ENCODE measurements around the gene CHST11.

CHST11 gene

DNA sequence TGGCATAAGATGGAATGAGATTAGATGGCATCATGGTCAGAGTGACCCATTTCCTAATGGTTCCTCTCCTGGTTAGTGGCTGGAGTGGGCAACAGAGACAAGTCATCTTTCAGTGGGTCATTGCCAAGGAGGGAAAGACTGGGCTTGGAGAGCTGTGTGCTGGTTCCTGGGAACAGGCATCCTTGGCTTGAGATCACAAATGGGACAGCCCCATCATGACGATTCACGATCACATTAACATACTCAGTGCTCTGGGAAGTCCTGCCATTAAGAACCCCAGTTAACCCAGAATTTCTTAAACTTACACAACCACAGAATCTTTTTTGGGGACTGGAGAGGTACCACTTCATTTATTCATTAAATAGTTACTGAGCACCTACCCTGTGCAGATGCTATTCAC lies 27.3 kb downstream of the CHST11 start:
- no peak for DNase-seq

DNA sequence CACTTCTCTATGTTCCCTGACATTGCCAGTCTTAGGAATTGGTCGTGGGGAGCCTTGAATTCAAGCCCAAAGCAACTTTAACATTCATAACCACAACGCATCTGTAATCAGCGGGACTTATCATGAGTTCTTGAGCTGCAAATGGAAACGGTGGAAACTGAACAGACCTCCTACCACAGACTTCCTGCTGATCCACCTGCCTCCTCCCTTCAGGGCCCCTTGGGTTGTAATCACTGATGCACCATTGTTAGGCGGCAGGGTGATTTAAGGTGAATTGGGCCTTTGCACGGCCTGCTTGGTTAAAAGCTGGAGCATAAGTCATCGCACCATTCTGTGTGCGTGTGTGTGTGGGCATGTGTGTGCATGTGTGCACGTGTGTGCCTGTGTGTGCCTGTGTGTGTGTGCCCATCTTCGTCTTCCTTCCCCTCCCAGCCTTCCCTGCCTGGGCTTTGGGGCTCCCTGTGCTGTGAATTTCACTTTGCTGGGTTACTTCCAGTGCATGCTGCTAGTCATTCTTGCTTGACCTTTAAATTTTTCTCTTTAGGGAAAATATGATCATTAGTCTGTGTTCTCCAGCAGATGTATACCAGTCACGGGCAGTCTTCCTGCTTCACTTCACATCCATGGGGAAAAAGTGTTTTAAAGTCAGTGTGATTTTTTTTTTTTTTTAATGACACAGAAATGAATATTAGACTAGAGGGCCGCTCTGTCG lies 29.1 kb downstream of the CHST11 start:
- no peak for DNase-seq

DNA sequence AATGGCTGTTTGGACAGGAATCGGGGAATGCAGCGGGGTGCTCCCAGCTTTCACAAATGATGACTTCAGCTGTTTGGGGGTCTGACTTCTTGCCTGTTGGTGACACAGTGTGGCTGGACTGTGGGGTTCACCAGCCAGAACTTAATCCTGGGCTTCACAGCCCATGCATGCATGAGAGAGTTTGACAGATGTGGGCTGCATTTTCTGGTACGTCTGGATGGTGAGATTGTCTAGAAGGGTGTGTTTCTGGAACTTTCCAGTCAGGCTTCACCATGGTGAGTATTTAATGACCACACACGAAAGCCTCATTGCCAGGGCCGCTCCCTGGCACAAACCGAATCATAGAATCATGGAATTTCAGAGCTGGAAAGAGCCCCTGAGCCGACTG lies 29.6 kb downstream of the CHST11 start:
- DNase-seq: no peak

DNA sequence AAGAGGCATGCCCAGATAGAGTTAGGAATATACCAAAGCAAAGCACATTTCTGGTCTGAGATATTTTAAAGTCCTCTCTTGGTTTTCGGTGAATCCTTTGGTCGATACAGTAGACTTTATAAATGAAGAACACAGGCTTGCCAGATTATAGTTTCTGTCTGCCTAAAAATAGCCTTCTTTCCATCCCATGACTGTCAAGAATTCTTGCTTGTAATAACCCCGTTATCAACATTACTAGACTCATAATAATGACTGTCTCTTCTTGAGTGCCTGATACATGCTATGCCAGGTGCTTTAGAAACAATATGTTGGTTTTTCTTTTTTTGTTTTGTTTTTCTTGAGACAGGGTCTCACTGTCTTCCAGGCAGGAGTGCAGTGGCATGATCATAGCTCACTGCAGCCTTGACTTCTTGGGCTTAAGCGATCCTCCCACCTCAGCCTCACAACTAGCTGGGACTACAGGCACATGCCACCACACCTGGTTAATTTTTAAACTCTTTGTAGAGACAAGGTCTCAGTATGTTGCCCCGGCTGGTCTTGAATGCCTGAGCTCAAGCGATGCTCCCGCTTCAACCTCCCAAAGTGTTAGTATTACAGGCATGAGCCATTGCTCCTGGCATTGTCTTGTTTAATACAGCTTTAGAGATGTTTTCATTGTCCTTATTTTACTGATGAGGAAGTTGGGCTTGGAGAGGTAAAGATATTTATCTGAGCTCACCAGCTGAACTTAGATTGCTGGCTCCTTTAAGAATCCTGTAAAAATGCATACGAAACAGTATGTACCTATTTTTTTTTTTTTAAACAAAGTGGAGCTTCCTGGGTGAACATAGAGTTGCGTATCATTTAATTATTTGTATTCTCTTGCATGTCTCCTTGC lies 30.4 kb downstream of the CHST11 start:
- DNase-seq: no peak

DNA sequence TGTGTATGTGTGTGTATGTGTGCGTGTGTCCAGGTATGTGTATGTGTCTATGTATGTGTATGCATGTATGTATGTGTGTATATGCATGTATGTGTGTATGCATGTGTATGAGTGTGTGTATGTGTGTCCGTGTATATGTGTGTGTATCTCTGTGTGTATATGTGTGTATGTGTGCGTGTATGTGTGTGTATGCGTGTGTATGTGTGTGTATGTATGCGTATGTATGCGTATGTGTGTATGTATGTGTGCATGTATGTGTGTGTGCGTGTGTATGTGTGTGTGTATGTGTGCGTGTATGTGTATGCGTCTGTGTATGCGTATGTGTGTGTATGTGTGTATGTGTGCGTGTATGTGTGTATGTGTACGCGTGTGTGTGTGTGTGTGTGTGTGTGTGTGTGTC lies 31.6 kb downstream of the CHST11 start:
- DNase-seq: no peak

DNA sequence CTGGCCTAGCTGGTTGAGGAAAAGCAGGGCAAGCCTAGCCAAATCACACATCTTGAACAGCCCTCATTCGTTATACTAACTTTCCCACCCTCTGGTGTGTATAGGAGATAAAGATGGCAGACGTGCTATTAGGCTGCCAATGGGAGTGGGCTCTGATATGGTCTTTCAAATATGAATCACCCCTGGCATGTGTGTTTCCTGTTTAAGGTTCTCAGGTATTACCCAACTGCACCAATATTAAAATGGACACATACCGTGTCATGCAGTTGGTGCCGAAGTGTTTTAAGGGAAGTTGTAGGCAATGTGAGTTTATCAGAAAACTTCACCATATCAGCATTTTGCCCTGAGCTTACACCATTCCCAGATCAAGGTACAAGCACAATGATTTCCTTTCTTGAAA lies 33.4 kb downstream of the CHST11 start:
- no peak for DNase-seq

DNA sequence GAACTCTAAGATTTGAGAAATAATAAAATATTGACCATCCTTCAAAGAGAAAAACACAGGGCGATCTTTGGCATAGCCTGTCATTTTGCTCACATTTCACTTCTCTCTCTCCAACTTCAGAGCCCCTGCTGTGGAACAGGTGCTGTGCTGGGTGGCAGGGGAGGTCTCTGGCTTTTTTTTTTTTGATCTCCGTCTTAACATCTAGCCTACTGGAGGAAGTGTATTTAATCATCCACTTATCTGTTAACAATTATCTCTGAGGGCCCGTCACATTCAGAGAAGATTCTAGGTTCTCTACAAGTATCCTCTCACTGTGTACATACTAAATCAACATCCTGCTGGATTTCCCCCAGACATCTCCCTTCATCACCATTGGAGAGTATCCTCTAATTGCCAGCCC lies 34.1 kb downstream of the CHST11 start:
- no peak for DNase-seq

DNA sequence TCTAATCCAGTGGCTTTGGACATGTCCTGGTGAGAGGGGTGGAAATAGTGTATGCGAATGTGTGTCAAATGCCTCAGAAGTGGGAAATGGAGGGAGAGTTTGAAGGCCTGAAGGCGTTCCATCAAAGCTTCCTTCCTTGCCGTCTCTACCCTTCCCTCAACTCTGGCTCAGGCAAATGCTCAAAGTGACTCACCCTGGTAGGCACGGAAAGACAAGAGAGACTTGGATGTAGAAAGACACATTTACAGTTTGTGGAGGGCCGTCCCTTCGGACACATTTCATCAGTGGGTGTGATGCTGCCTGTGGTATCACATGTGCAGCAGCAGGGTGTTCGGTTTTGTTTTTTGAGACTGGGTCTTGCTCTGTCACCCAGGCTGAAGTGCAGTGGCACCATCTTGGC lies 36.7 kb downstream of the CHST11 start:
- no peak for DNase-seq

DNA sequence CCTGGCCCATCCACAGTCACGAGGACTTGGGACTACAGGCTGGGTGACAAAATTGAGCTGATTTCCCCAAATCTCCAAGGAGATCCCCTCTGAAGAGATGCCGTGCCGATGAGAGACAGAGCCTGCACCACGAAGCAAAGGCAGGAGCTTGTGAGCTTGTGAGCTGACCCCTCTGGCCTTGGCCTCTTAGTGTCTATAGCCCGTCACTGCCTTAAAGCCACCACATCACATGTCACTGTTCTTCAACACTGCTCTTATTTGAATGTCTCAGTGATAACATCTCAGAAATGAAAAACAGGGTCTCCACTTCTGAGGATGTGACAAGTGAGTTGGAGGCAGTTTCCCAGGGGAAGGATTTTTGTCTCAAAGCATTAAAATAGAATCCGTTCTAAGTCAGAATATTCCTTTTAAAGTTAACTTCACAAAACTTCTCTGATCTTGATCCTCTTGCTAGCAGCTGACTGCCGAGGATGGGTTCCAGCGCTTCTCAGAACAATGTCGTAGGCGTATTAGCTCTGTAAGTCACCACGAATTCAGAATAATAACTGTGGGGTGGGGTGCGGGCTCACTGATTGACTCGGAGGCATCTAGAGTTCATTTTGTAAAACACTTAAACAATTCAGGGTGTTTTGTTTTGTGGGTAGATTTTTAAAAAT lies 37.5 kb downstream of the CHST11 start:
- no peak for DNase-seq

DNA sequence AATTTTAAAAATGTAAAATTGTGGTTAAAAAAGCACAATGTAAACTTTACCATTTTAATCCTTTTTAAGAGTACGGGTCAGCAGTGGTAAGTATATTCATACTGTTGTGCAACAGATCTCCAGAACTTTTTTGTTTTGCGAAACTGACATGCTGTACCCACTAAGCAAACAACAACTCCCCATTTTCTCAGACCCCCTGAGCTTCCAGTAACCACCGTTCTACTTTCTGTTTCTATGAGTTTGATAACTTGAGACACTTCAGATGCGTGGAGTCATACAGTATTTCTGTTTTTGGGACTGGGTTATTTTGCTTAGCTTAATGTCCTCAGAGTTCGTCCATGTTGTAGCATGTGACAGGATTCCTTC lies 38.0 kb downstream of the CHST11 start:
- DNase-seq: no peak

DNA sequence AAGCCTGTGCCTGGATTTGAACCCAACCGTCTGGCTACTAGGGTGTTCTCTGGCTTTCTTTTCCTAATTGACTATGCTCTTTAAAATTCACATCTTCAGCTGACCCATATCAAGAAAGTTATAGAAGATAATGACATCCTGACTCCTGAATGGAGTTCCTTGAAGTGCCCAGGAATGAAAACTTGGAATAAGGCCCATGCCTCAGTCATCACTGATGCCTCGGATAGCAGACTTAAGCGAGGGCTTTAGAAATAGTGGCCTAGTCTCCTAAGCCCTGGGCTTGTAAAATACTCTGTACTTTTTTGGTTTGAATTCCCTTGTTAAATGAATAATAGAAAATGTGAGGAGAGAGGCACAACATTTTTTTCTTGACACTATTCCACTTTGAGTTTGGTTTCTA lies 39.0 kb downstream of the CHST11 start:
- DNase-seq: no peak

DNA sequence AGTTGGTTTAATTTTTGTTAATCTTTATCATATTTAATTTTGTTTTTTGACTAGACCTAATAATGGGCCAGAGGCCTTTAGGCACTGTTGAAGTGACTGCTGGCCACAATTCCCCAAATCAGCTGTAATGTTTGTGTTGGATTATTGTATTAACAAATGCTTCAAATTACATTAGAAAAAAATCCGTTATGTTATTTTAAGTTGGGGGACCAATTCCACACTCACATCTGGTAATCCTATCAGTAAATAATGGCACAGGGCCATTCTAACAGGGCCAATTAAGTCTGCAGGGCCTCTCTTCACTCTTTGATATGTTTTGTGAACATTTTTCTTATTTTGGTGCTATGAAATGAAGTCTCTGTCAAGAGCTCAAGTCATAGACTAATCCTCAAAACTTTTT lies 39.6 kb downstream of the CHST11 start:
- DNase-seq: no peak

DNA sequence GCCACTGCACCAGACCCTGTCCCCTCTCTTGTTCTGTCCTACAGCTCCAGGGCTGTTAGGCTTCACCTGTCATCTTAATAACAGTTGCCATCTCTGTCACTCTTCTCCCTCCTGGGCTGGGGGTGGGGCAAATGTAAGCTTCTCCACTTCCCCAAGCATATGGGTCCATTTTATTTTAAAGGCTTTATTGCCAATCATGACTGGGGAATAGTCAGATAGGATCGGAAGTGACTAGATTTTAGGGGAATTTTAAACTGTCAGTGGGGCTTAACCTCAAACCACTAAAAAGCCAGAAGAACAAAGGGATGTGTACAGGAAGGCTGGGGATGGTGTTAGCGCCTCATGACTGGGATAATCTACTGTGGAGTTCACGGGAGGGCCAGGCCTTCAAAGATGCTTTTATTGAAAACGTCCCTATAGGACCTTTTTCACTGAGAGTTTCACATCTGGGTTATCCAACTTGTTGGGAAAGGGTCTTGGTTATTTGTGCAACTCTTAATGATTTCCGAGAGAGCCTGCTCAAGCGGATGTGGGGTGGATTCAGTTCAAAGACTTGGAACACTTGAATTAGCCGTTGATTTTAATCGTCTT lies 41.6 kb downstream of the CHST11 start:
- DNase-seq: no peak

DNA sequence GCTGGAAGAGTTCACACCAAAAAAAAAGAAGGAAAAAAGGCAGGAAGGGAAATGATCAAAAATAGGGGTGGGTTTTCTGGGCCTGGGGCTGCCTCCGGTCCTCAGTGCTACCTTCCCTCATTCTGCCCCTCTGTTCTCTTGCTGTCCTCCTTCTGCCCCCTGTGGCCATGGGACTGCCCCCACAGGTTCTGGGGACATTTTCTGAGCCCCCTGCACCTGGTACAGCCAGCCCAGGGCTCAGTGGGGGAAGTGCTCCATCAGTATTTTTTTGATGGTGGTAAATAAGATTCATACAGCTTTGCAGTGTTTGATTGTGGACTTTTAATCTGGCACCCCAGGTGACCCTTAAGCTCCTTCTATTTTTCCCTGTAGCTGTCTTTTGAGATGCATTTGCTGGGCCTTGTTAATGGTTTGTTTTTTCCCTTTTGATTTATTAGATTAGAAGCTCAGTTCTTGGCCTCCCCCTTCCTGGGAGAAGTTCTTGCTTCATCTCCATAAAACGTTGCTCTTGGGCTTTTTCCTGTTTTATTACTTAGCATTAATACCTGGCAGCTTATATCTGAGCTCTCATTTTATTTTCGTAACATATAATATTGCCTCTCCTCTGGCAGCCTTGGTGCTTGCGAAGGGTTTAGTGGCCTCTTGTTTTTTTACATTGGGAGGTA lies 43.1 kb downstream of the CHST11 start:
- no peak for DNase-seq

DNA sequence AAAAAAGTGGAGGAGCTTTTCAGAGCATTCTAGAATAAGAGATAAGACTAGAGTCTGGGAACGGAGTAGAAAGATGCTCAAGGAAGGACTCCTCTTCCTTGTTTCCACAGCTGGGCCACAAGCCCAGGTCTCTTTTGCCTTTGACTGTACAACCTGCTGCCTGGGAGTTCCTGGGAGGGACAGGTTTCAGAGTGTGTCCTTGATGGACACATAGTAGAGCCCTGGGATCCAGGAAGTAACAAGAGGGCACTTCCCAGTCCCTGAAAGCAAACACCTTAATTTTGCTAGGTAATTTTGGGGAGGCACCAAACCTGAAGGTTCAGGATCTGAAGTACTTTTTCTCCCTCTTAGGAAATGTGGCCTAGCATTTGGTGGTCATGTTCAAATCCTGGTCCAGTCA lies 44.4 kb downstream of the CHST11 start:
- DNase-seq: no peak

DNA sequence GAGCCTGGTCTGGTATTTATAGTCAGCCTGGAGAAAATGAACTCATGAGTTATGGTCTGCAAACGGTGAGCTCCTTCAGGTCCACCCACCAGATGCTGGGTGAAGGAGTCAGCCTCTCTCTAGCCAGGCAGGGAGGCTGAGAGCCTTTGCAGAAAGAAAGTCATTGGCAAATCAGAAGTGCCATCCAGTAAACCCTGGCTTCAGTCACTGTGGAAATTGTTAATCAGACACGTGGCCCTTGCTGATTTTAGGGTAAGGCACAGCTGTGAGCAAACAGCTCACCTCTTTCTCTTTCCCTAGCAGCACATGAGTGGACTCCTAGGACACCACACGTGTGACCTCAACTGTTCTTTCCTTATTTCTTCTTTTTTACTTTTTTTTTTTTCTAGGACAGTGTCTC lies 44.9 kb downstream of the CHST11 start:
- no peak for DNase-seq

DNA sequence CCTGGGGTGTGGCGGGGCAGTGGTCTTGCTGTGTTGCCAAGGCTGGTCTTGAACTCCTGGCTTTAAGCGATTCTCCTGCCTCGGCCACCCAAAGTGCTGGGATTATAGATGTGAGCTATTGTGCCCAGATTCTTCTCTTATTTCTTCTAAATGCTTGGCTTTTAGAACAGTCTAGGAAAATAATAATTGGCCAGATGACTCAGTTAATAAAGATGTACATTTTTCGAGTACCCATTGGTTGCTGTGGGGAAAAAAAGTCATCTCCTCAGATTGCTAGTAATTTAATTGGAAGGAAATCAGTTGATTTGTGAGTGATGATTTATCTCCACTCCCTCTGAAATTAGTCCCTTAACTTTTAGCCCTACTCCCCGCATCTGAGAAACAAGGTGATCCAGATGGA lies 45.5 kb downstream of the CHST11 start:
- DNase-seq: no peak

DNA sequence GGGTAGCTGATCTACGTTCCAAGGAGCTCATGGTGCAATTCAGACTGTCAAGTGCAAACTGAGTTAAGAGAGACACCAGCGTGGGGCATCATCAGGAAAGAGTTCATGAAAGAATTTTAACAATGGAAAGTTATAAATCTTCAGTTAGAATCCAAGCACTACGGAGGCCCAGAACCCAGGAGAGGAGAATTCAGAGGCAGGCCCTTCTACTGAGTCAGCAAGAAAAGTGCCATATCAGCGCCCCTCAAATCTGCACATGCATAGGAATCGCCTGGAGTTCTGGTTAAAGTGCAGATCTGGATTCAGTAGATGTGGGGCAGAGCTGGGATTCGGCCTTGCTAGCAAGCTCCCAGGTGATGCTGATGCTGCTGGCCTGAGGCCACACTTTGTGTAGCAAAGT lies 45.9 kb downstream of the CHST11 start:
- DNase-seq: no peak

DNA sequence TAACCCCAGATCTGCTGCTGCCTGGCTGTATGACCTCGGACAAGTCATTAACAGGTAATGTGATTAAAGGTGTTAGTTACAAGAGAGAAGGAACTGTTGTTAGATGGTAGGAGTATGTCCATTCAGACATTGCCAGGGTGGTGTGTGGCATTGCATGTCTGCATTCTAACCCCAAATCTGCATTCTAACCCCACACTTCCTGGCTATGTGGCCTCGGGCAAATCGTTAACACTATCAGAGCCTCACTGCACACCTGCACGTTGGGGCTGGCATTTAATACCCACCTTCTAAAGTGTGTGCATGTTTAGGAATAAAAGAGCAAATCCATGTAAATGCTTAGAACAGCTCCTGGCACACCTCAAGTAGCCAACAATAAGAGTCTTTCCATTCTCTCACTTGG lies 46.4 kb downstream of the CHST11 start:
- no peak for DNase-seq

DNA sequence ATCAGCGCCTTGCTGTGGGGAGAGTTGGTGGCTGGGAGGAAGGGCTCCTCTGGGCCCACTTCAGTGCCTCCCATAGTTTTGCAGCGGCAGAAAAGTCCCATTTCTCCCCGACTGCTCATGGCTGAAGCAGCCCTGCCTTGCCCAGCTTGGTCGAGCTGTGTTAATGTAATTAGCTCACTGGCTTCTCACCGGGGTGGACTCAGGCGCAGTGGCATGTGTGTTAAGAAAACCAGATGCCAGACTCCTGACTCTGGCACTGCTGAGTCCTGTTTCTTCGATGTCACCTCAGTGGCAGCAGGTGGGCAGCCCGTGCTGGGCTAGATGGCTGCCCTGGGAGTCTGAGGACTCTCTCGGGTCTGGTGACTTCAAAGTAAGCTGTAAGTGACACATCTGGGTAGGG lies 47.4 kb downstream of the CHST11 start:
- no peak for DNase-seq

DNA sequence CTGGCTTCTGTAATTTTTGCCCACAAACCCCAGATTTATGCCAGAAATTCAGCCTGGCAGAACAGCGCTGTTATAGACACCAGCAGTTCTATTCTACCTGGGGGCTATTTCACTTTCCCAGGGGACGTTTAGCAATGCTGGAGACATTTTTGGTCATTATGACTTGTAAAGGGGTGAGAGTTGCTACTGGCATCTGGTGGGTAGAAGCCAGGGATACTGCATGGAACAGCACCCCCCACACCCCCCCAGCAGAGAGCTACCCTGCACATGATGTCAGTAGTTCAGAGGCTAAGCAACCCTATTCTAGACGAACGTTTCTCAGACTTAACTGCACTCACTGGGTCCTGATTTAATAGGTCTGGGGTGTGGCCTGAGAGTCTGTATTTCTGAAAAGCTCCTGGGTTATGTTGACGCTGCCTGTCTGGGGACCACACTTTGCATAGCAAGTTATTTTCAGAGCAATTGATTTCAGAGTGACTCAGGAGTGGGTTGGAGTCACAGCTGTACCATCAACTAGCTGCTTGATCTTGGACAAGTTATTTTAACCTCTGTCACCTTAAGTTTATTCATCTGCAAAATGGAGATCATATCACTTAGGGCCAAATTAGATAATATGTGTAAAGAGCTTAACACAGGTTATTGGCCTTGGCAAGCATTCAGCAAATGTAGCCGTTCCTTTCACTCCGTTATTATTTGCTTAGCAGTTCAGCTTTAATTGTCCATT lies 48.5 kb downstream of the CHST11 start:
- peak; percentile 71 for DNase-seq

DNA sequence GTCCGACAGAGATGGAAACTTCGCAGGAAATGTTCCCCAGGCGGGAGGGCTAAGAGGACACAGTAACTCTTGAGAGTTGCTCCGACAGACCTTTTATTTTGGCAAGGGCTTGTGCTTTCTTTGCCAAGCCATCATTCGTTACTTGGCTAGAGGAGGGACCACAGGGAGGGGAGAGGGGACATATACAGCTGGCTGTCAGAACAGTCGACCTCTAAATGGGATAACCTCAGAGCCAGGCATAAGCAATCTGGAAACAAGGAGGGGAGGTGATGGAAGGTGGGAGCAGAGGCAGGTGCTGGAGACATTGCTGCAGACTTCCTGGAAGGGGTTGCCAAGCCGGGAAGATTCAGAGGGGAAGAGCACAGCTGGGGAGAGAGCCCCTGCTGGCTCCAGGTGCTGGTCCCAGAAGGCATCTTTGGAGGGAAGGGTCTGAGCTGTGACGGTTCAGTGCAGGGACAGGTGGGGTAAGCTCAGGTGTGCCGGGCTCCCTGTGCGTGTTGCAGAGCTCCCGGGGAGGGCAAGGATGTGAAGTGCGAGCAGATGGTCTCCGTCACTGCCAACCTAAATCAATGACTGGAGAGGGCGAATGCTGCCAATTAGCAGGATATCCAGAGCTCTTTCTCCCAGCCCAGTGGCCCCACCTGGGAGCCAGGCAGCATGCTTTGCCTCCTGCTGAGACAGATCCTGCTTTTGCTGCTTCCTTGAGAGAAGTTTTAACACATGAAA lies 50.1 kb downstream of the CHST11 start:
- DNase-seq: peak; percentile 97
